OCI-M1 (cell line): ENCODE data around the gene ACOX2.

Source experiments
- DNase-seq: peaks from one replicate; lab custom pipeline; 2025; lab: John Stamatoyannopoulos, UW

ACOX2 gene

DNA sequence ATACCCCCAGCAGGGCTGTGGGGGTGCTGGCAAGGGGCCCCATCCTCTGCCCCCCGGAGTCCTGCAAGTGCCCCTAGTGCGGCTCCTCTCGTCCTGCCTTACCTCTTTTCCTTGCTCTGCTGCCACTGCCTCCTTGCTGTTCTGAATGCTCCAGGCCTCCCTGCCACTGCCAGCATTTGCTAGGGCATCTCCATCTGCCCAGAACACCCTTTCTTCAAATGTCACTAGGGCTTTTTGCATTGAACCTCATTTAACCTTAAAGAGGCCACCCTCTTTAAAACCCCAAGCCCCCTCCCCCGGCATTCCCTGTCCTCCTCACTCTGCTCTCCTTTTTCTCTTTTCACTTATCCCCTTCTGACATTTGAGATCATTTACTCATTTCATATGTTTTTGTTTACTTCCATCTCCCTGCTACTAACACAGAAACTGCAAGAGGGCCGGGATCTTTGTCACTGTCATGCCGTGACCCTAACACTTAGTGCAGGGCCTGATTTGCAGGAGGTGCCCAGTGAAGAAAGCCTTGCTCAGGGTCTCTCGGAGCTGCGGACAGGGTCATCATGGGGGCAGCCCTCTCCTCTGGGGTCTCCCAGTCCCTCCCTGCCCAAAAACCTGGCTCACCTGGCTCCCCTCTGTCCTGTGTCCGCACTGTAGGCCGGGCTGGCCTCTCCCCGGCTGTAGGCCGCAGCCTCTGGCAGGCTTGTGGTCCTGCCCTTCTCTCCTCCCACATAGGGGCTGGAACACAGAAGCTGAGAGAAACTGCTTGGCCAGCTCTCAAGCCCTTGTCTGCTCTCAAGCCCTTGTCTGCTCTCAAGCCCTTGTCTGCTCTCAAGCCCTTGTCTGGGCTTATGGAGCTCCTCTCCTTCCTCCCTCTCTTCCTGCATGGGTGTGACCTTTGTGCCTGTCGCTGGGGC, at the start of gene ACOX2:
TSS of gene ACOX2 (minus strand) at position 690 of the 911 bp plus-strand sequence. CDS start 2,084 bp downstream, outside the sequence.
- DNase-seq = no peak

DNA sequence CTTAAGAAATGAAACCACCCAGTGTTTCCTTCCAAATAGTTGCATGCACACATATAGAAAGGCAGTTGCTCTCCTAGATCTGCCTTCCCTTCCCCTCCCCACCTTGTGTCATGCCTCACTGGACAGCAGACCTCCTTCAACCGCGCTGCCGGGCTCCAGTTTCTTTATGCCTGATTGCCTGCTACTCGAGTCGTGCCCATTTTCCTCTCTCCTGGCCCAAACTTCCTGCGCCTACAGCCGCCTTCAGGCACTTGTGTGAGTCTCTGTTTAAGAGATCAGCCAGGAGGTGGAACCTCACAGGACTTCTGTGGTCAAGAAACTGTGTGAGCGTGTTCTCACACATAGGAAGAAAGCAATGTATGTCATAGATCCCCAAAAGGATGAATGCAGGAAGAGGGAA, 49.0 kb upstream of the ACOX2 start:
- DNase-seq = no peak

DNA sequence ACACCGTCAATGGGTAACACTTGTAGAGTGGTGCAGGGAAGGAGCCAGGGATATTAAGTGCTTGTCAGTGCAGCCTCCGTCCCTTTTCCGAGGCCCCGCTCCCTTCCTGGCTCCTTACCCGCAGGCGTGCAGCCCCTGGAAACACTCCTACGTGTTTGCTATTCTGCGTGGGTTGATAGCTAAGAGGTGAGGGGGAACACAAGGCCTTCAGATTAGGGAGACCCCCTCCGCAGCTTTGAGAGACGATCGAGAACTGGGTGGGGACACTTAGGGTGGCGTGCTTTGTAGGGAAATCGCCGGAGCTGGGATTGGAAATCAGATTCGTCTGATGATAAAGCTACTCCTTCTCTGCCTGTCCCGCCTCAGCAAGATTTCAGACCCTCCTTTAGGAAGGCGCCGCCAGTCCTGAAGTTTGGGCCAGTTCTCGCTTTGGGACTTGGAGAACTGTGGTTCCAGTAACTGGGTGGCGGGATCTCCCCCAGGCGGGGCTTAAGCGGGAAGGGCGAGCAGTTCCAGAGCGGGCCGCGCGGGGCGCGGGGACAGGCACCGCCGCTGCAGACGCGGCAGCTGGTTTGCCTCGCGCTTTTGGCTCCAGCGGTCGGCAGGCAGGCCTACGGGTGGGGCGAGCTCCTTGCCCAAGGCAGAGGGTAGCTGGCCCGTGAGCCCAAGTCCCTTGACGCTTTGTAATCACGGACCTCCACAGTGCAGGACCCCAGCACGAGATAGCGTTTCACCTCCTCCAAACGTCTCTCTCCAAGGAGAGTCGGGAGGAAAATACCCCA, 48.2 kb upstream of the ACOX2 start:
- peak; percentile 24 for DNase-seq

DNA sequence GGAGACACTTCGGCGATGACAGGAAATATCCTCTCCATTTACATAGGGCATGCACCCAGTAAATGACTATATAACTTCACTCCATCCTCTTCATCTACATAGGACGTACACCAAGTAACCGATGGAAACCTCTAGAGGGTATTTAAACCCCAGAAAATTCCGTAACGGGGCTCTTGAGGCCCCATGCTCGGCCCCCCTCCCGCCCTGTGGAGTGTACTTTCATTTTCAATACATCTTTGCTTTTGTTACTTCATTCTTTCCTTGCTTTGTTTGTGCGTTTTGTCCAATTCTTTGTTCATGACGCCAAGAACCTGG, 47.7 kb upstream of the ACOX2 start:
- no peak for DNase-seq

DNA sequence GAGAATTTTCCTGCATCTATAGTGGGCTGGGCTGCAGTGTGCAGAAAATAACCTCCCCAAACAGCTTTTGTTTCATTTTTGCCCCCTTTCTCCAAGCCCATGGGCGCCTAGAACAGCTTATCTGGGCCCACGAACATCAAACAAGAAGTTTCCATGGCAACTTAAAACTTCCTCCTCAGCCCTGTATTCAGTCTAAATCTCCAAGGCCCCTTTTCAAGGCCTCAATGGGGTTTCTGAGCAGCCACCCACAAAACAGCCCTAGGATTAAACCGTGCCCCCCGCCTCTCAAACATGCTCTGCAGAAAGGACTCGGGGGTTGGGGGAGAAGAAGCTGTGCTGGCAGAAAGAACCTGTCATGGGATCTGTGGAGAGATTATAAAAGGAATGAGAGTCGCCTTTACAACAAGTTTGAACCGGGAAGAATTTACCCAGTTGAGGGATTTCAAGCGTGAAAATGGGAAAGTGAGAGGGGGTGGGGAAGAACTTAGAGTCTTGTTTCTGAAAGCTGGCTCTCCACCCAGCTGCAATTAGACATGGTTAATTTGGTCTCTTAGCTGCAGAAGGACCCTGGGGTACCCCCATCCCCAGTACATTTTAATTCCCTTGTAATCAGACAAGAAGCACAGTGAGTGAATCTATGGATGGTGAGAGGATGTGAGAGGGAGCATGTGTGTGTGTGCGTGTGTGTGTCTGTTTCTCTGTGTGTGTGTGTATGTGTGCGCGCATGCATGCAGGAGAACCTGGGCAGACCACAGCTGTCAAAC, 44.5 kb upstream of the ACOX2 start:
- DNase-seq = peak; percentile 12

DNA sequence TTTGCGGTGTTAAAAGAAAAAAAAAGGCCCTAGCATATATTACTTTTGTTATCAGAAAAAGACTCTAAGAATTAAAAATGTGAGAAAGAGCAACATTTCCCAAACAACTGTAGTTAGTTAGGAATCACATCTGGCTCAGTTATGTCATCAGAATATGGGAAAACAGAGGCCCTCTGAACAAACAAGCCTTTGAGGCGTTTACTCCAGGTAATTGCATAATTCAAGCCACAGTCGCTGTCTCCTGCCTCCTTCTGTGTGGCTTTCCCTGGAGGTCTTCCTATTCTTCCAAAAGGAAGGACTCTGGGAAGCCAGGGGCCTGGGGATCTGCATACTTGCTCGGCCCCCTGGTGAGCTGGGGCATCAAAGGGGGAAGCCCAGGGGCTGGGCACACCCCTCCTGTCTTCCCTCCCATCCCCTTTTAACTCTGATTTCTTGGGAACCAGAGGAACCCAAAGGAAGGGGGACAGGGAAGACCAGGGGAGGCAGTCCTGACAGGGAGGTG, 43.9 kb upstream of the ACOX2 start:
- no peak for DNase-seq

DNA sequence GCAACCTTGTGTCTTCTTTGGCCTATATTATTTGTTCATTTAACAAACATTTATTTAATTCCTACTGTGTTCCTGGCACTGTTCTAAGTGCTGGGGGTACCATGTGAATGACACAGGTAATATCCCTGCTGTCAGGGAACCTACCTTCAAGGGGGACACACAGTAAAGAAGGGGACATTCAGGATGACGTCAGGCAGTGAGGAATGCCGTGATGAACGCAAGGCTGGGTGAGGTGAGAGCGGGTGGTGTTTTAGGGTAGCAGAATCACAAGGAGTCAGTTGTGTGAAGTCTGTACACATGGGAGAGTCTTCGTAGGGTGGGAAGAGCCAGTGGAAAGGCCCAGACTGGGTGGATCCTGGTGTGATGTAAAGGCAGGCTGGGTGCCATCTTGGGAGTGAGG, 41.9 kb upstream of the ACOX2 start:
- no peak for DNase-seq

DNA sequence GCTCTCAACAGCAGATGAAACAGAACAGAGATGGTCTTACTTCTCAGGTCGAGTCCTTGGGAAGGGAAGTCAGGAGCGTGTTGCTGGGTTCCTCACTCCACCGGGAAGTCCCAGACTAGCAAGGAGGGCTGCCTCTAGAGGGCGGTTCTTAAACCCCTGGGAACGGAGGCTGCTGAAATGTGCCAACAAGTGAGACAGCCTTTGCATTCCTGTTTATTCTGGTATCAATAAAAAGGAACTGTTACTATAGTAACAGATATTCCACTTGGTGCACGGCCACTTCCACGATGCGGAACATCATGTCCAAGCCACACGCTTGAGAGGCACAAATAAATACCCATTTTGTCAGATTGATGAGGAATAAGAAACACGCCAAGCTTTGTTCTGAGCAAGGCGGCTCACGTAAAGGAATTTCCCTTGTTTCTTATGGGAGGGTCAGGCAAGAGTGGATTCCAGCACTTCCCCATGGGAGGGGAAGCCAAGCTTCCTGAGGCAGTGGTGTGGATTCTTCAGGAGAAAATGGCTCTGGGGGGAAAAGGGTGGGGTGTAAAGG, 40.4 kb upstream of the ACOX2 start, which contains the start of gene FAM107A:
TSS of gene FAM107A (minus strand) at position 123 of the 553 bp plus-strand sequence. CDS start 7,531 bp downstream, outside the sequence.
- DNase-seq = no peak

DNA sequence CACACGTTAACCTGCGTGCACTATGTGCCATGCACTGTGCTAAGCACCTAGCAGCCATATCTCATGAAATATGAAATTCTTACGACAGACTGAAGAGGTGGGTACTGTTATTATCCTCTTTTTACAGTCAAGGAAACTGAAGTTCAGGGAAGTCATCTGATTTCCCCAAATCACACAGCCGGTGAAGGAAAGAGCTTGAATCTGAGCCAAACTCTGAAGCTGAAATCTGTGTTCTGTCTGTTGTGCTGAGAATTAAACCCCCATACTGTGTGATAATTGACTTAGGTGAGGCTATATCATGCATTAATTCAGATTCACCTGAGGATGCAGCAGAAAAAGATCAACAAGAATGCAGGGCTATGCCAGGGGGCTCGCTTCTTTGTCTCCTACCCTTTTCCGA, 39.7 kb upstream of the ACOX2 start:
- no peak for DNase-seq

DNA sequence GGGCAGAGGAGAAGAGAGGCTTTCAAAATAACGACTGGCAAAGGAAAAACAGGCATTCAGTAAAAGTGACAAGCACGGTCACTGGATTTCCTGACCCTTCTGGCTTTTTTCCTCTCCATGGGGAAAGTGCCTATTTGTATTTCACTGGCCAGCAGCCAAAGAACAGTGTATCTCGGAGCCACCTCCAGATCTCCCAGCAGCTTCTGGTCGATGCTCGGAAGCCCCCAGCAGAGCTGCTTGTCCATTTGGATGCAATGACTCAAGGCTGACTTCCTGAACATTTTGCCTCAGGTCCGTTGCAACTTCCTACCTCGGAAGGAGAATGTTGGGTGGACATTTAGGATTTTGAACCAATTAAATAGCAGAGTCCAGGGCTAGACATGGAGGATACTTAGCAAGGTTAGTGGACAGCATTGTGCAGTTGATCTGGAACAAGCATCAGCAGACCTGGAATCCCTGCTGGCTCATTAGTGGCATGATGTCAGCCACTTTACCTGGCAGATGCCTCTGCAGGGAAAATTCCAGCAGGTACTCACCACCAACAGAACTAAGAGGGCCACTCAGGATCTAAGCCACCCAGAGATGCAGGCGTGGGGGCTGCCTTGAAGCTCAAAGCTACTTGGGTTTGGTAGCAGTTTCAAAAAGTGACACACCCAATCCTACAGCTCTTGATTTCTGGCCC, 39.1 kb upstream of the ACOX2 start:
- no peak for DNase-seq

DNA sequence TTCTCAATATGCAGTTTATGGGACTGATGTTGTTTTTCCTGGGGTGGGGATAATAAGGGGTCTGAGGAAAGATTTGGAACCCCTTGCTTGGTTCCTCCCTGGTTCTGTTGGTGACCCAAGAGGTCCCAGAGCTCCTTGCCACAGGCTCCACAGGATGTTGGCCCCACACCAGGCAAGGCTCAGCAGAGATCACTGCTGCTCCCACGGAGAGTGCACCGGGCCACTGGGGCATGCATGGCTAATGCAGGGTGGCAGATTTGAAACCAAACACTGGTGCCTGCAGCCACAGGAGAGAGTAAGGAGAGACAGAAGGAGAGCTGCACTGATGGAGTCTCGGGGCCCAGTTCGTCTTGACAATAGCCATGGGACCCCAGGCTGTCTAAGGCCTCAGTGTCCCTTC, 37.7 kb upstream of the ACOX2 start:
- DNase-seq = no peak

DNA sequence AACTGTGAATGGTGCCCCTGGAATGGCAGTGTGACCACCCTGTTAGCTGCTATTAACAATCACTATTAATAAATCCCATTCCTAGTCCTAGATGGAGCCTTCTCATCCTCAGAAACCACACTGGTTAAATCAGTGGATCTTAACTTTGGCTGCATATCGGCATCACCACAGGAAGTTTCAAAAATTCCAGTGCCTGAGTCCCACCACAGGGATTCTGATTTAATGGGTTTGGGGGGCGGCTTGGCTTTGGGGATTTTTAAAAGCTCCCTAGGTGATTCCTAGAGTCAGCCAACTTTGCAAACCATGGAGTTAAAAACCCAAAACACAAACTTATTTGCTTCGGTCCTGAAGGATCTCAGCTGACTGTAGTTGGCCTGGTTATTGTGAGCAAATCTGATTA, 37.1 kb upstream of the ACOX2 start:
- DNase-seq = no peak

DNA sequence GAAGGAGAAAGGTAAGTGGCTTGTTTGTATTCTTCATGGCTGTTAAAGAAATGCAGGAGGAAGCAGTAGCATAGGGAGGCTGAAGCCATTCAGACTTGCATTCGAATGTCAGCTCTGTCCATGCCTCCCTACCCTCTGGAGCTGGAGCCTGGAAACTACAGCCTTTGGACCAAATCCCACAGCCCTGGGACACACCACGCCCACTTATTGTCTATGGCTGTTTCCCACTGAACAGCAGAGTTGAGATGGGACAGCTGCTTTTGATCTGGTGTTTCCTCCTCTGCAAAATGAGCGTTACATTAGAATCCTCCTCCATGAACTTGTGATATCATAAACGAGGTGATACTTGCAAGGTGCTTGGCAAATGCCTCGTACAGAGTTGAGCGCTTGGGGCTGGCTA, 36.6 kb upstream of the ACOX2 start:
- no peak for DNase-seq

DNA sequence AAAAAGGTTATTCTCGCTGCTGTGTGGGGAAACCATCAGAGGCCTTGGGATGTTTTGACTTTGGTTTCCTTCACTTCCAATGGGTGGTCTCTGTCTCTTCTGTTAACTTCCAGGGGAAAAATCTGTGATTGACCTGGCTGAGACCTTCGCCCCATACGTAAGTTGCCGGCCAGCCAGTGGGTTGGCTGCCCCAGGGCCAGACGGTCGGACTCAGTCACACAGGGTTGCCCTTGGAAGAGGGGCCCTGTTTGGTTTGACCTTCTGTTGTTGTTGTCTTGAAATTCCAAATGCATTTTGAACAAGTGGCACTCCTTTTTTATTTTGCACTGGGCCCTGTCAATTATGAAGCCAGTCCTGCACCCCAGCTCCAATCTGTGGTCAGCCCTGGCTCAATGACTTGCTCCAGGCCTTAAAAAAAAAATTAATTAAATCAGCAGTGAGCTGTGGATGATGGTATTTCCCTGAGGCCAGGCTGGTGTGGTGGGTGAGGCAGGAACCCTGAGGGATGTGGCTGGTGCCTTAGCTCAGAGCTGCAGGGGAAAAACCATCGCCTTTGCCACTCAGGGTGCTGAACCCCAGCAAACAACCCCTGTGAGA, 35.7 kb upstream of the ACOX2 start:
- no peak for DNase-seq

DNA sequence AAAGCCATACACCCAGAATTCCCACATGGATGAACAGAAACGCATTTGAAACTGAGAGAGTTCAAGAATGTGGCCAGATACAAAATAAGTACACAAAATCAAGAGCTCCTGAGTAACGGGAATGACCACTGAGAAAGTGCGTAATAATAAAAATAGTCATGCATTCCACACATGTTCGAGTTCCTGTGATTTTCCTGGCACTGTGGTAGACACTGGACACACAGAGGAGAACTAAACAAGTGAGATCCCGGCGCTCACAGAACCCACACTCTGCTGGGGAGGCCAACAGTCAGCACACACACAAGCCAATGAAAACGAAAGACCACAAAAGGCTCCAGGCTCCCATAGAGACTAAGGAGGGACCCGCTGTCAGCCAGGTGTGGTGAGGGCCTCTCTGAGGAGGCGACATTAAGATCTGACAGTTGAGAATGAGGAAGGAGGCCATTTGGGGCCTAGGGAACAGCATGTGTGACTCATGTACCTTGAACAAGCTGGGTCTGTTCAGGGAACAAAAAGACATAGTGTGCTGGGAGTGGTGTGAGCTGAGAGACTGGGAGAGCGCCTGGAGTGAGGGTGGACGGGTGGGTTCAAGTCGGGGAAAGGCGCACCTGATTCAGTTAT, 35.1 kb upstream of the ACOX2 start:
- no peak for DNase-seq

DNA sequence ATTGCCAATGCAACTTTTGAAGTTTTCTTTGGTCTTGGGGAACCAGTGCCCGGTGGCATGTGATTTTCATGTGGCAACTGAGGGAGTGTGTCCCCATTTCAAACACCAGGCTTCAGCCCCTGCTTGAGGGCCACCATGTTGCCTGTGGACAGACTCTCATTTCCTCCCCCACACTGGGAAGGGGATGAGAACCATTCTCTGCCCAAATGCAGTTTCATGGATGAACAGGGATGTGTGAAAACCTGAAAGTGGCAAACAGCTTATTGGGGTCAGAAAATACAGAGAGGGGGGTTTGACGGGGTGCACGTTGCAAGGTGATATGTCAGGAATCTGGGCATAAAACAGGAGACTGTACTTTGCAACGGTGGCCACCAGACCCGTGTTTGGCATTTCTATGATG, 33.9 kb upstream of the ACOX2 start:
- DNase-seq = no peak

DNA sequence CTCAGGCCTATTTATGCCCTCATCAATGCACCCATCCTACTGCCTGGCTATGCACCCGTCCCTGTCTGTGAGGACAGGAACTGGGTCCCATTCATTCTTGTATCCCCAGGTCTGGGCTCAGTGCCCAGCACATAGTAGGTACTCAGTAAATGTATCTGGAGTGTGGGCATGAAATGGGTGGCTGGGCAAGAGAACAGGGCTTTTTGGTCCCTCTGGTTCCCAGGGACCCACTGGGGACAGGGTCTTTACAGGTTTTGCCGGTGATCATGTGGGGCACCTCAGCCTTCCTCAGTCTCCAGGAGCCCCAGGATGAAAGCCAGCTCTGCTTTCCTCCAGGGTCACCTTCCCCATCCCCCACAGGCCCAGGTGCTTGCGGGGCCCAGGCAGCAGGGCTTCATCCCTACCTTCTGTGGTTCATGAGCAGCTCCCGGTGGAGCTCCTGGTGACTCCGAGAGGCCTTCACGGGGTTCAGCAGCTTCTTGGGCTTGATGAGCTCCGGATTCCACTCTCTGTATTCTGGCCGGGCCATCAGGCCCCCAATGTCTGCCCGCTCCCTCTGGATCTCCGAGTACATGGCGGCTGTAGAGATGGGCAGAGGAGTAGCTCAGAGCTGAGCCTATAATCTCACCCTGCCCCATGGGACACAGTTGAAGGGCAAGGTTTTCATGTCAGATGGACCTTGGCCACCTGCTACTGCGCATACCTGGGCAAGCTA, 32.5 kb upstream of the ACOX2 start:
- no peak for DNase-seq

DNA sequence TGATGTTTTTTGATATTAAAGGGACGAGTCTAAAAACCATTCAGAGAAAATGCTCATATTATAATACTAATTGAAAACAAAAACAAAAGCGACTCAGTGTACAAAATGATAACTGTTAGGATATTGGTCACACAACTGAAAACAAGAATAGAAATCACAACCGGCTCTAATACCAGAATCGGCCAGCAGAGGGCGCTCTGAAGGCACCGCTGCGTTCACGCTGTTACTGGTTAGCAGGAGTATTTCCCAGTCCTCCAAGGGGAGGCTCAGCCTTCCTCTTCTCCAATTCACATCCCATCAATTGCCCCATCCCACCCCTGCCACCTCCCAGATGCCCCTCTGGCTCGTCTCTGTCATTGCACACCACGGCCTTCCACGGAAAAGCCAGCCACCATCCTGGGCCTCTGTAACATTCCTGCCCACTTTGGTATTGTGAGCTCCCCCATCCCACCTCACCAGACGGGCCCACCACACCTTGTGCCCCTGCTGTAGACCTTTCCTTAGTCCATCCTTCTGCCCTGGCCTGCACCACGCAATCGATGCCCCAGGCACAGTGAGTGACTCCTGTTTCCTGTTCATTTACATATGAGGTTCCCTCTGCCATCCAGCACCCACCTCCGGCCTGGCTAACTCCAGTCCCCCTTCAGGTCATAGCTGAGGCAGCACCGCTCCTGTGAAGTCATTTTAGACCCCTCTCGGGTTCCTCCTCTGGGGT, 31.7 kb upstream of the ACOX2 start:
- peak; percentile 82 for DNase-seq

DNA sequence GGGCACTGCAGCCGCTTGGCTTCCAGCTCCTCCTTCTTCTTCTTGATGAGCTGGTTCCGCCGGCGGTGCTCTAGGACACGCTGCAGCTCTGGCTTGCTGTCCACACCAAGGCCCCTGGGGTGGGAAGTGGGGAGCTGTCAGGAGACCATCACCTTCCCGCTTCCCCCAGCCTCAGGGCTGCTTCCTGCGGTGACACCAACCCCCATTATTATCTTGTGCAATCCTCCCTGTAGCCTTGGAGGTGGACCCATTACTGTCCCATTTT, 30.2 kb upstream of the ACOX2 start:
- no peak for DNase-seq
